Spleen (tissue), 7 donors: Measurements from ENCODE around the gene CXXC5.

Experiments used
- CTCF ChIP-seq, 11 experiments: fragments of 200-600 bp in 7 of 11; fragments of 450-650 bp in 4 of 11; sonication (generic) in 4 of 11; IDR thresholded peaks in 8 of 11; conservative IDR thresholded peaks in 3 of 11; 1 replicate in 7 of 11; 2 replicates in 4 of 11; pipeline versions ENCODE4 v1.4.0 to v1.8.0; 2016 to 2021; ENCODE audit warnings: antibody characterized with exemption in 11 of 11, inconsistent platforms in 4 of 11, mild to moderate bottlenecking in 1 of 11
- POLR2A ChIP-seq, 3 donors: fragments of 450-650 bp; IDR thresholded peaks; one replicate each; pipeline ENCODE4 v1.5.1; 2017; ENCODE audit warnings: antibody characterized with exemption in 3 of 3, mild to moderate bottlenecking in 1 of 3
- donor health status: DM: no; HTN: no; CAD: no; lungs with moderate emphysema.
- donor health status: DM: no; HTN: no; CAD: no.
- donor health status: DM: no; HTN: no; CAD: no.

- TF ChIP-seq CTCF (IDR thresholded peaks at IDR 0.05 in 8 of 11, conservative IDR thresholded peaks at IDR 0.05 in 3 of 11) = no peak
- TF ChIP-seq POLR2A (IDR thresholded peaks at IDR 0.05) = no peak
Measured at GRCh38 chr5:139695178-139695573, 47.0 kb downstream of the CXXC5 start.
